ENCODE data around the gene DNTT.
A peak's percentile ranks its signal among the peaks of the same experiment; 100 is the strongest.

DNTT gene

GRCh38 chr10:96304230-96304629, at the start of gene DNTT:
Gene DNTT (plus strand): TSS chr10:96304434. CDS start chr10:96304498, 64 bp downstream.
- peaks cover 12% of the 10 kb centered on the region for H3K27me3 ChIP-seq (ENCODE audit: low read depth, low read length)
- H3K9ac ChIP-seq (ENCODE audit: low read length), result no peak within 1 kb of the TSS
- H3K4me3 ChIP-seq (ENCODE audit: low read length), result no peak within 1 kb of the TSS
- H3K9me3 ChIP-seq (ENCODE audit: insufficient read depth, low read length), result no peaks in the 10 kb centered on the region
- no peaks in the 10 kb centered on the region for H3K79me2 ChIP-seq (ENCODE audit: low read length)
- no peaks in the 10 kb centered on the region for H4K20me1 ChIP-seq (ENCODE audit: insufficient read depth, low read length)
- no peak within 1 kb of the TSS for H2AFZ ChIP-seq (ENCODE audit: low read depth, low read length)
- no peak for TF ChIP-seq EZH2phosphoT487 (IDR thresholded peaks at IDR 0.05; ENCODE audit: low read depth)
- TF ChIP-seq, protein P1, sequence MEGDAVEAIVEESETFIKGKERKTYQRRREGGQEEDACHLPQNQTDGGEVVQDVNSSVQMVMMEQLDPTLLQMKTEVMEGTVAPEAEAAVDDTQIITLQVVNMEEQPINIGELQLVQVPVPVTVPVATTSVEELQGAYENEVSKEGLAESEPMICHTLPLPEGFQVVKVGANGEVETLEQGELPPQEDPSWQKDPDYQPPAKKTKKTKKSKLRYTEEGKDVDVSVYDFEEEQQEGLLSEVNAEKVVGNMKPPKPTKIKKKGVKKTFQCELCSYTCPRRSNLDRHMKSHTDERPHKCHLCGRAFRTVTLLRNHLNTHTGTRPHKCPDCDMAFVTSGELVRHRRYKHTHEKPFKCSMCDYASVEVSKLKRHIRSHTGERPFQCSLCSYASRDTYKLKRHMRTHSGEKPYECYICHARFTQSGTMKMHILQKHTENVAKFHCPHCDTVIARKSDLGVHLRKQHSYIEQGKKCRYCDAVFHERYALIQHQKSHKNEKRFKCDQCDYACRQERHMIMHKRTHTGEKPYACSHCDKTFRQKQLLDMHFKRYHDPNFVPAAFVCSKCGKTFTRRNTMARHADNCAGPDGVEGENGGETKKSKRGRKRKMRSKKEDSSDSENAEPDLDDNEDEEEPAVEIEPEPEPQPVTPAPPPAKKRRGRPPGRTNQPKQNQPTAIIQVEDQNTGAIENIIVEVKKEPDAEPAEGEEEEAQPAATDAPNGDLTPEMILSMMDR (IDR thresholded peaks at IDR 0.05; ENCODE audit: low read depth, low read length), result no peak
- peaks cover 9% of the 10 kb centered on the region for H3K4me1 ChIP-seq (ENCODE audit: low read length)
- H3K36me3 ChIP-seq (replicated peaks; ENCODE audit: low read depth, low read length), result no peaks in the 10 kb centered on the region
- no peak within 1 kb of the TSS for H3K27ac ChIP-seq (ENCODE audit: low read length)
- H3K4me2 ChIP-seq (ENCODE audit: low read length), result no peak within 1 kb of the TSS

DNA sequence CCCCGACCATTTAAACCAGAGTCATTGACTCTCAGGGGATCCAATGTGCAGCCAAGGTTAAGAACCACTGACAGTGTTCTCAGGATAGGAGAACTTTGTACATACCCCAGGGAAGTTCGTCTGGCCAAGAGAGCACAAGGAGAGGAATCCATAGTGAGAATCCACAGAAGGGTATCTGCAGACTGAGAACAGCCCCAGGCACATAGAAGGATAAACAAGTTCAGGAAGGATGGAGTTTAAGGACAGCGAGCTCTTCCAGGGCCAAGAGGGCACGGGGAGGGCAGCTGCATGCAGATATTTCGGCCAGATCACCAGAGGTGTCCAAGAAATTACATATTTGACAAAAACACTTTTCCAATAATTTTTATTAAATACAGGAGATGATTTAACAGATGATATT, 49.3 kb upstream of the DNTT start:
- Histone ChIP-seq H3K9me3 (ENCODE audit: insufficient read depth, low read length) (no peaks in the 10 kb centered on the region), H3K9ac (ENCODE audit: low read length) (no peak overlapping the region), H3K4me1 (ENCODE audit: low read length) (peaks cover 35% of the 10 kb centered on the region), H3K27me3 (ENCODE audit: low read depth, low read length) (no peaks in the 10 kb centered on the region), H4K20me1 (ENCODE audit: insufficient read depth, low read length) (peaks cover 93% of the 10 kb centered on the region), H3K4me2 (ENCODE audit: low read length) (no peak overlapping the region), H3K4me3 (ENCODE audit: low read length) (no peak overlapping the region), H3K36me3 (replicated peaks; ENCODE audit: low read depth, low read length) (peaks cover 50% of the 10 kb centered on the region), H3K79me2 (ENCODE audit: low read length) (peaks cover 99% of the 10 kb centered on the region), H3K27ac (ENCODE audit: low read length) (no peak overlapping the region), H2AFZ (ENCODE audit: low read depth, low read length) (no peak overlapping the region)
- no peak for TF ChIP-seq EZH2phosphoT487 (IDR thresholded peaks at IDR 0.05; ENCODE audit: low read depth)
- TF ChIP-seq, protein P1 (IDR thresholded peaks at IDR 0.05; ENCODE audit: low read depth, low read length), result no peak

DNA sequence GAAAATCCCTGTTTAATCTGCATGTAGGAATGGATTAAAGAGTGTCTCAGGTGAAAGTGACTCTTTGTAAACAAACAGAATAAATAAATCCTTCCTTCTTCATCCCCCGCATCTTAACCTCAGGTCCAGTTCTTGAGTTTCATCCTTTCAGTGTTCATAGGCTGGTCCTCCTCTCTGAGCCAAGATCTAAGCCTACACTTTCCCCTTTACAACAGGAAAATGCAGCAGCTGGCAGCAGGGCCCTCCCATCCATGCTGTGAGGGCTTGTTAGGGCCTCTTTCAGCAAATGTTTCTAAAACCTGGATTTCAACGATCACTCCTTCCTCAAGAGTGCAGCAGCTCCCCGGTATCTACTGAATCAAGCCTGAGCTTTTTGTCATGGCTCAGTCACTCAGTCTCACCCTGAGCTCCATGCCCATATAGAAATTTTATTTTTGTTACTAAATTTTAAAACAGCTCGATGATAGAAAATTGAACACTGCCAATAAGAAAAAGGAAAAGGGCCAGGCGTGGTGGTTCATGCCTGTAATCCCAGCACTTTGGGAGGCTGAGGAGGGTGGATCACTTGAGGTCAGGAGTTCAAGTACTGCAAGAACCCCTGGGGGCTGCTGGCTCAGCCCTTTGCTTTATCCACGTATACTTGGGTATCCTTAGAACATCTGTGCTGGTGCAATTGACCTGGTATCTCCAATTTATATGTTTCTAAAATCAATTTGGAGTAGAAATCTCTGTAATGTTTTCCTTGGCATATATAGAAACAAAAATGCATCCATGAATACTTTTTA, 48.5 kb upstream of the DNTT start:
- no peak overlapping the region for H3K9ac ChIP-seq (ENCODE audit: low read length)

DNA sequence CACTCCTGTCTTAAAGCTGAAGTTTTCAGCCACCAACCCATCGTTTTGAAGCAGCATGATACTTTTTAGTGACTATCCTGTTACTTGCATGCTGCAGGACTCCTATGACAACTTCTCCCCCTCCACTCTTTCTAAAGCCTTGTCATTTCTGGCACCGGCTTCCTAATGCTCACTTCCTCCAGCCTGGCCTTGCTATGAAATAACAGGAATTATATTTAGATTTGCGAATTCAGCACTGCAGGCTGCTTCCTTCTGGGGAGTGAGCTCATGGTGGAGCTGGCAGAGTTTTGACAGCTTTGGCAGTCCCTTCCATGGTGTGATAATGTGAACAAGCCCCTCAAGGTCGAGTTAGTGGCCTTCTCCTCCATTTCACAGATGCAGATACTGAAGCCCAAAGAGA, 46.3 kb upstream of the DNTT start:
- TF ChIP-seq, protein P1 (IDR thresholded peaks at IDR 0.05; ENCODE audit: low read depth, low read length), result no peak
- no peak for TF ChIP-seq EZH2phosphoT487 (IDR thresholded peaks at IDR 0.05; ENCODE audit: low read depth)
- Histone ChIP-seq H3K4me3 (ENCODE audit: low read length) (no peak overlapping the region), H3K4me1 (ENCODE audit: low read length) (peaks cover 57% of the 10 kb centered on the region), H3K27me3 (ENCODE audit: low read depth, low read length) (no peaks in the 10 kb centered on the region), H3K79me2 (ENCODE audit: low read length) (peaks cover 99% of the 10 kb centered on the region), H2AFZ (ENCODE audit: low read depth, low read length) (no peak overlapping the region), H3K9me3 (ENCODE audit: insufficient read depth, low read length) (no peaks in the 10 kb centered on the region), H4K20me1 (ENCODE audit: insufficient read depth, low read length) (peaks cover 94% of the 10 kb centered on the region), H3K4me2 (ENCODE audit: low read length) (peak overlapping the region; percentile 26; the same call in 1 of the 2 replicates), H3K36me3 (replicated peaks; ENCODE audit: low read depth, low read length) (peaks cover 61% of the 10 kb centered on the region), H3K27ac (ENCODE audit: low read length) (peak overlapping the region; percentile 18; the same call in 1 of the 2 replicates), H3K9ac (ENCODE audit: low read length) (no peak overlapping the region)

More for the DNA sequence above, 48.5 kb upstream of the DNTT start:
- Histone ChIP-seq H3K36me3 (replicated peaks; ENCODE audit: low read depth, low read length) (peaks cover 53% of the 10 kb centered on the region), H4K20me1 (ENCODE audit: insufficient read depth, low read length) (peaks cover 93% of the 10 kb centered on the region), H2AFZ (ENCODE audit: low read depth, low read length) (no peak overlapping the region), H3K27me3 (ENCODE audit: low read depth, low read length) (no peaks in the 10 kb centered on the region), H3K4me1 (ENCODE audit: low read length) (peaks cover 40% of the 10 kb centered on the region), H3K4me3 (ENCODE audit: low read length) (no peak overlapping the region), H3K27ac (ENCODE audit: low read length) (no peak overlapping the region), H3K4me2 (ENCODE audit: low read length) (no peak overlapping the region), H3K9me3 (ENCODE audit: insufficient read depth, low read length) (no peaks in the 10 kb centered on the region), H3K79me2 (ENCODE audit: low read length) (peaks cover 99% of the 10 kb centered on the region)
- no peak for TF ChIP-seq EZH2phosphoT487 (IDR thresholded peaks at IDR 0.05; ENCODE audit: low read depth)
- TF ChIP-seq, protein P1 (IDR thresholded peaks at IDR 0.05; ENCODE audit: low read depth, low read length), result no peak
